ENCODE results near the gene BRME1.

- TF ChIP-seq EZH2 (IDR thresholded peaks at IDR 0.05; ENCODE audit: low read length) (no peak), CTCF (optimal IDR thresholded peaks at IDR 0.05 in 1 of 3, IDR thresholded peaks at IDR 0.05 in 1 of 3, conservative IDR thresholded peaks at IDR 0.05 in 1 of 3; ENCODE audit: extremely low read depth in 1 of 3, insufficient read depth in 2 of 3, low read length in 3 of 3) (no peak)
These were observed 45.1 kb upstream of the BRME1 start for GRCh38 chr19:13951043-13951442.
